Activated naive CD4-positive, alpha-beta T cell treated with anti-CD3 and anti-CD28 coated beads, Interleukin-2, amount 50 U/mL, for 72 hours (primary cell): Measurements from ENCODE around the gene NPAS2. TPM values are rescaled to one million over a fixed set of nuclear protein-coding genes. Genes with fewer than 3 reads are reported as not detected.

ENCODE experiments used
- ATAC-seq, 2 donors: fragments of 150-1000 bp; cut with Tn5 transposase; 2 replicates each; pipeline ENCODE4 v1.10.0; 2021; ENCODE audit warnings: mild to moderate bottlenecking in 2 of 2, moderate library complexity in 2 of 2
- DNase-seq, 2 donors: peaks; one replicate each; pipeline ENCODE4 v3.0.0; 2021 to 2022; ENCODE audit warnings: low spot score in 2 of 2
- H3K27ac Mint-ChIP-seq, 2 donors: one replicate each; pipeline ENCODE4 v1.8.0; 2022; ENCODE audit warnings: mild to moderate bottlenecking in 2 of 2, mixed read lengths in 2 of 2
- H3K36me3 Mint-ChIP-seq, 2 donors: one replicate each; pipeline ENCODE4 v1.8.0; 2022; ENCODE audit warnings: mixed read lengths in 2 of 2
- H3K9me3 Mint-ChIP-seq, 2 donors: one replicate each; pipeline ENCODE4 v1.8.0; 2022; ENCODE audit warnings: mixed read lengths in 2 of 2
- total RNA-seq, 2 donors: library from RNA; stranded (reverse); gene quantifications; one replicate each; pipeline ENCODE4 v1.2.3, GENCODE V29; 2022

Gene NPAS2
- total RNA-seq, 2 donors from 2014 or later = 3.1 to 20.9 TPM

DNA sequence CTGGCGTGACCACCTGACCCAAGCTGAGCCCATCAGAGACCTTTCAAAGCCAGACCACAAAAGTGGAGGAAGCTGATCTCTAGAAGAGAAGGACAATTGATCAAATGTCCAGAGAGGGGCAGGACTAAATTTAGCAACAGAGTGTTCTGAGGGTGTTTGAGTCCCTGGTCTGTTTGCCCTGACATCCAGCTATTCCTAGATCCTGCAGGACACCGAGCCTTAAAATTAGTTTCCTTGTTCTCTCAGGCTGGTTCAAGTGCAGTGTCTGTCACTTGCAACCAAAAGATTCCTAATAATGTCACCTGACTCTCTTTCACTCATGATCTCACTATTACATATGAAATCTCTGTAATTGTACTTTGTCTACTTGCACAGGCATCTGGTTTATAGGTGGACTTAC is 33.0 kb upstream of the NPAS2 start:
- H3K27ac Mint-ChIP-seq = peak overlapping the region in 1 of 2 donors; percentile 60
- no peak for ATAC-seq
- no peaks in the 10 kb centered on the region for H3K9me3 Mint-ChIP-seq
- peaks cover 0 to 8% of the 10 kb centered on the region in 2 donors for H3K36me3 Mint-ChIP-seq
- no peak for DNase-seq

DNA sequence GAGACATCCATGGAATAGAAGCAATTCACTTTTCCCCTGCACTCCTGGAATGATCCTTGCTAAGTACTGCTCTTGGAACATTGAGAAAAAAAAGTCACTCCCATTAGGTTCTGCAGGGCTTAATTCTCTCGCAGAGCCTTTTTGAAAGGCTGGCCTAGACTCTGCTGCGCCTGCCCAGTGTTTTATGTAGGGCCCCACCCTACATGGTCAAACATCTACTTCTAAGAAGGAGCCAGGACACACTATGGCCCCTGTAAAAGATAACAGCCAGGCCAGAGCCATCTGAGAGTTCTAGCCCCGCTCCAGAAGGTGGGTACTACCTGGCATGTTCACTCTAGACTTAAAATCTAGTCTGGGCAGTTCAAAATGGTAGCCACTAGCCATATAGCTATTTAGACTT is 30.6 kb upstream of the NPAS2 start:
- H3K27ac Mint-ChIP-seq = no peak overlapping the region
- no peaks in the 10 kb centered on the region for H3K9me3 Mint-ChIP-seq
- DNase-seq = no peak
- no peak for ATAC-seq
- peaks cover 0 to 8% of the 10 kb centered on the region in 2 donors for H3K36me3 Mint-ChIP-seq

DNA sequence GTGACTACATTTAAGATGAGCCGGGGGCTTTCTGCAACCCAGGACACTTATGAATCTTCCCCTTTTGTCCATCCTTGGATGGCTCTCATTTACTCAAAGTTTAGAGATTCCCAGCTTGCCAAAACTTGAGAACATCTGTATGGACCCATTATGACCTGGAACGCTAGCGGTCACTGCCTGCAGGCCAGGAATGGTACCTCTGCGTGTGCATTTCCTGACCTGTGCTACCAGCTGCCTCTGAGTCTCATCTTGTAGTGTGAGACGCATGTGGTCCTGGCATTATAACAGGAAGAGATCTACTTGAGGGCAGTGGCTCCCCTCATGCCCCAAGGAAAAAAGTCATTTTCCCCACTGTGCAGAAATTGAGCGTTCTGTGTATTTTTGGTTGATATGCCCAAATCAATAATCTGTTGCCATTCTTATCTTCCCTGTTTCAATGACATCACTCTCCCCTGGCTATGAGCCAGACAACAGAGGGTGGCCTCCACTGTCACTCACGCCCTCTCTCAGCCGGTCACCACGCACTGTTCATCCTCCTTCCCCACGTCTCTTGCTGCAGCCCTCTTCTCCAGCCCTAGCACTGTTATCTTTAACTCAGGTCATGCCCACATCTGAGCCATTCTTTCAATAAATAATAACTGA is 28.5 kb upstream of the NPAS2 start:
- no peak overlapping the region for H3K27ac Mint-ChIP-seq
- ATAC-seq (no peak), DNase-seq (no peak)
- H3K9me3 Mint-ChIP-seq = no peaks in the 10 kb centered on the region
- peaks cover 0 to 8% of the 10 kb centered on the region in 2 donors for H3K36me3 Mint-ChIP-seq

DNA sequence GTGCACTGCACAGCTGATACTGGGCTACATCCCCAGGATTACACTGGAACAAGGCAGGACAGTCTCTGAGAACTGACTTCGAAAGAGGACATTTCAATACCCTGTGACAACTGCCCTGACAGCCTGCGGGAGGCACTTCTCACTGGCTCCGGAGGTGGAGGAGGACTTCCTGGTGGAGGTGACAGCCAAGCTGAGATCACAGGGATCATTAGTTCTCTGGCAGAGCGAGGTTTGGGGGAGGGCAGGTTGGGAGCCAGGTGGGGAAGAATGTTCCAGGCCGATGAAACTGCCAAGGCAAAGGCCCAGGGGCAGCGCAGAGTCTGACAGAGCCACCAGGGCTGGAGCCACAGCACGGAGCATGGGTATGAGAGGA is 28.0 kb upstream of the NPAS2 start:
- ATAC-seq (no peak), DNase-seq (no peak)
- H3K27ac Mint-ChIP-seq = no peak overlapping the region
- H3K9me3 Mint-ChIP-seq = no peaks in the 10 kb centered on the region
- H3K36me3 Mint-ChIP-seq = peaks cover 0 to 8% of the 10 kb centered on the region in 2 donors

DNA sequence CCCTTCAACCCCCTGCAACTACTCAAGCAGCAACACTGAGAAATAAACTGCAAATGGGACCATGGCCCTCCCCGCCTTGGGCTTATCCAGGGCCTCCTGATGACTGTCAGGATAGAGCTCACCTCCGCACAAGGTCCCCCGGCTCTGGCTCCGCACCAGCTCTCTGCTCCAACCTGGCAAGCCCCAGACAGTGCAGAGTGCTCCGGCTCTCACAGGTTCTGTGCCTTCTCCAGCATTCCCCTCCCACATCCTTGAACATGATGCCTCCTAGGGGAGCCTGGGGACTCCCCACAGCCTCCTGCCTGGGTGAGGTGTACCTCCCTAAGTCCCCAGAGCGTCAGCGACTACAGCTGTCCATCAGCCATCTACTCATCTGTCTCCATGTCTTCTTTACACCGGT is 26.7 kb upstream of the NPAS2 start:
- ATAC-seq = no peak
- DNase-seq = no peak
- H3K36me3 Mint-ChIP-seq = peaks cover 0 to 1% of the 10 kb centered on the region in 2 donors
- H3K9me3 Mint-ChIP-seq = no peaks in the 10 kb centered on the region
- no peak overlapping the region for H3K27ac Mint-ChIP-seq

DNA sequence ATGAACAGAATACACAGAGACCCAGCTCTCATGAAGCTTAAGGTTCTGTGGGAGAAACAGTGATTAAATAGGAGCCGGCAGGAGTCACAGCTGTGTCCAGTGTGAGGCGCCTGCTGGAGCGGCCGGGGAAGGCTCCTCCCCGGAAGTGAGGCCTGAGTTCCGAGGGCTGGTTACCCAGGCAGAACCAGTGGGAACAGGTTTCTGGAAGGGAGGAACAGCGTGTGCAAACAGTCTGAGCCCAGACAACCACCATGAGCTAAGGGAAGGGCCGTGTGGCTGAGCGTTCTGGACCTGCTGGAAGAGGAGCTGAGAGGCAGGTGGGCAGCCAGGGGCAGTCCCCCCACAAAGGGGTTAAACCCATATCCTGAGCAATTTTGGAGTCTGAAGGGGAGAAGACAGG is 26.0 kb upstream of the NPAS2 start:
- DNase-seq (no peak), ATAC-seq (no peak)
- H3K36me3 Mint-ChIP-seq = no peaks in the 10 kb centered on the region
- H3K27ac Mint-ChIP-seq = no peak overlapping the region
- H3K9me3 Mint-ChIP-seq = no peaks in the 10 kb centered on the region

DNA sequence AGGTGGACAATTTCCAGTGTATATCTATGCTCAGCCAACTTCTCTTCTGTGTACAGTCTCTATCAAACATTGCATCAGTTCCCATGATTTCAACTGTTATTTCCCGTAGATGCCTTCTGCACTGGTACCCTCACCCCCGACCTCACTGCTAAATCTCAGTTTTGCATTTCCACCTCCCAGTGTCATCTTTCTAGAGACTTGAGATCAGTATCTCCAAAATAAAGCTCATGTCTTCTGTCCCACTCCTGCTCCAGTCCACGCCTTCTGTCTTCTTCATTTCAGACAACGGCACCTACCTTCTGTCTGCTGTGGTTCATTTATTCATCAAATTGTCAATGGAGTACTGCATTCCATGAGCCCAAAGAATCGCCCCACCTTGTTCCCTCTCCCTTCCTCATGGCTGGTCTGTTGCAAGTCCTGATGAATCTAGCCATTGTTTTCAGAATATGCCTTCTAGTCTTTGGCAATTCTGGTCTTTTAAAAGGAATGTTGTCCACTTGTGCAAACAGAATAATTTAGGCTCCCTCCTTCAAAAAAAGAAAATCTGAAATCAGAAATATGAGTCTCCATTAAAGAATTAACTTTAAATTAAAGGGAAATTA is 23.3 kb upstream of the NPAS2 start:
- H3K9me3 Mint-ChIP-seq = no peaks in the 10 kb centered on the region
- ATAC-seq (no peak), DNase-seq (no peak)
- no peaks in the 10 kb centered on the region for H3K36me3 Mint-ChIP-seq
- no peak overlapping the region for H3K27ac Mint-ChIP-seq

DNA sequence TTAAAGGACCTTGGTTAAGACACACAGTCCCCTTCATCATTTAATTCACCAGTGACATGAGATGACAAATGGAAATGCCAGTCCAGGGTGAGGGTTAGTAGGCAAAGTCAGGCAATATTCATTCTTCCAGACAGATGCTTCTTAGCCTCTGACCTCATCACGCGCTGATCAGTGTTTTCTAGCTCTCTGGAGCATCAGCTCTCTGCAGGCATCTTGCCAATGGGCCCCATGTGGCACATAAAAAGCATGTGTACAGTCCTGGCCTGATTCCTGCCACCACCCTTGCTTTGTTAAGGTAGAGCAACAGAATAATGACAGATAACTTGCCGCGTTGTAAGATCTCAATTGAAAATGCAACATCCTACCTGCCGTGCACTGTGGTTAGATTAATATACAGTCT is 20.3 kb upstream of the NPAS2 start:
- Mint-ChIP-seq H3K36me3 (no peaks in the 10 kb centered on the region), H3K27ac (peak overlapping the region in 1 of 2 donors; percentile 65), H3K9me3 (no peaks in the 10 kb centered on the region)
- no peak for DNase-seq
- no peak for ATAC-seq

DNA sequence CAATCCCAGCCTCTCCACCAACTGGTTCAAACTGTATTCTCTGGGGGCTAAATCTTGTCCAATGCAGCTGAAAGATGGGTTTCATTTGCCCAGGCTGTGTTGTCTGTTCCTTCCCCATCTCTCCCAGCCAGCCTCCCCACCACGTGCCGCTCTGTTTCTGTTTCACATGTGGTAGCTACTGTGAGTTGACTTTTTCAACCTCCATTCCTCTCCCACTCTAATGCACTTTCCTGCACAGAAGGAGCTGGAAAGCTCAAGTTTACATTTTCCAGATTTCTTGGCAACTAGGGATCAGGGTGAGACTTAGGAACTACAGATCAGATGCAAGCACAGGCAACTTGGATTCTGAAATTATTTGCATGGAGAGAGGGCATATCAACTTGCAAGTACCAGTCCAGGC is 19.0 kb upstream of the NPAS2 start:
- Mint-ChIP-seq H3K27ac (peak overlapping the region in 1 of 2 donors; percentile 11), H3K9me3 (no peaks in the 10 kb centered on the region), H3K36me3 (no peaks in the 10 kb centered on the region)
- ATAC-seq (no peak), DNase-seq (no peak)

DNA sequence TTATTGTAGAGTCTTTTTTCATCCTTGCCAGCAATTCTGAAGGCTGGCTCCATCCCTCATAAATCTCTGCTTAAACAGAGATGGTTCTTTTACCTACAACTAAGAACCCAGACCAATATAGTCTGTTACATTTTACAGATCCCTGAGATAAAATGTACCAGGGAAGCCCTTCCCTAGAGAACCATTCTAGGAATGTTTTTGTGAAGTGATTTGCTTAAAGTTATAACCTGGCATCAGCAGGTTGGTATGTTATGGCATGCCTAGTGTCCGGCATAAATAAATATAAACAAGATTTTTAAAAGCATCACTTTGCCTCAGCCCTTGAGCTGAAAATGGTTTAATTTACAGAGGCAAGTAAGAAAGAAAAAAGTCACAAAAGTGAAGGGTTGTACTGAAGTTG is 18.5 kb upstream of the NPAS2 start:
- DNase-seq = no peak
- Mint-ChIP-seq H3K36me3 (no peaks in the 10 kb centered on the region), H3K9me3 (no peaks in the 10 kb centered on the region), H3K27ac (no peak overlapping the region)
- no peak for ATAC-seq

DNA sequence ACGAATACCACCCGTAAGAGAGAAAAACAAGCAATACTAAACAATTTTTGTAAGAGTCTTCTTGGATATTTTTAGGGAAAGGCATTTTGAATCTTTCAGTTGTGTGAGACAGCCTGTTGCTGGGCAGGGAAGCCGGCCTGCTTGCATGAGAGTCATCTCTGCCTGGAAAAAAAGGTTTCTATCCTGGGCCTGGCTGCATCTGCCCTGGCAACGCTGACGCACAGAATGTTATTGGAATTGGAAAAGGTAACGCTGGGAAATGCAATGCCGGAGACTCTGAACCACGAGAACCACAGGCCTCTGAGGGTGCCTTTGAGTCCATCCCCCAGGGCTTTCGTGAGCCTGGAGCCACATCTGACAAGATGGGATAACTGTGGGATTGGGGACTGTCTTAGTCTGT is 17.9 kb upstream of the NPAS2 start:
- H3K27ac Mint-ChIP-seq = no peak overlapping the region
- ATAC-seq (no peak), DNase-seq (no peak)
- H3K9me3 Mint-ChIP-seq = no peaks in the 10 kb centered on the region
- H3K36me3 Mint-ChIP-seq = no peaks in the 10 kb centered on the region

DNA sequence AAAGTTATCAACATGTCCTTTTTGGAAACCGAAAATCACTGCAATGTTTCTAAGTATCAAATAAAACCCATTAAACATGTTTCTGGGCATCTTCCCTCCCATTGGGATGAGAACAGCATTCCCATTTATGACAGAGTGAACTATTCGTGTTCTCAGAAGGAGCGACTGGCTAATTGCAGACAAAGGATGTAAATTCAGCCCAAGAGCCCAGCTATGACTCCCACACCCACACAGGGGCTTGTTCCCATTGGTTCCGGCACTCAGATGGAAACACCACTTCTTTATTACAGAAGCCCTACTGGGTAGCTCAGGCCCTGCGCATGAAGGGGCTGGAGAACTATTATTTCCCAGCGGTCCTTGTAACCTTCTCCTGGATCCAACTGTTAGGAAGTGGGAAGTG is 16.6 kb upstream of the NPAS2 start:
- no peak for DNase-seq
- Mint-ChIP-seq H3K9me3 (no peaks in the 10 kb centered on the region), H3K27ac (no peak overlapping the region), H3K36me3 (no peaks in the 10 kb centered on the region)
- ATAC-seq = no peak

DNA sequence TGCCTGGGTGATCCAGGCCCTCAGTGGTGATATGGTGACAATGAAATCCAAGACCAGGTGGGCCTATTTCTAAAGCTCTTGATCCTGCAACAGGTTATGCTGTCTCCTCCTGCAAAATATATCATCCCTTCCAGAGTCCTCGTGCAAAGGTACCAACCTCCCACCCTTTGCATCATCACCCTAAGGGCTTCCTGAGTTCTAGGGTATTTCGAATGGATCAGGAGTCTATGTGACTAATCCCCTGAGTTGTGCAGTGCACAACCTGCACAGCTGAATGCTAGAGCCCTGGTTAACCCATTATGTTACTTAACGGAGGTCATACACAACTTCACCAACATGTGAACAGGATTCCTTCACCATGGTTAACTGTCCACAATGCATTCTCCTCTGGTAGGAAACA is 13.4 kb upstream of the NPAS2 start:
- no peak for ATAC-seq
- Mint-ChIP-seq H3K27ac (no peak overlapping the region), H3K36me3 (no peaks in the 10 kb centered on the region), H3K9me3 (peaks cover 0 to 5% of the 10 kb centered on the region in 2 donors)
- no peak for DNase-seq

DNA sequence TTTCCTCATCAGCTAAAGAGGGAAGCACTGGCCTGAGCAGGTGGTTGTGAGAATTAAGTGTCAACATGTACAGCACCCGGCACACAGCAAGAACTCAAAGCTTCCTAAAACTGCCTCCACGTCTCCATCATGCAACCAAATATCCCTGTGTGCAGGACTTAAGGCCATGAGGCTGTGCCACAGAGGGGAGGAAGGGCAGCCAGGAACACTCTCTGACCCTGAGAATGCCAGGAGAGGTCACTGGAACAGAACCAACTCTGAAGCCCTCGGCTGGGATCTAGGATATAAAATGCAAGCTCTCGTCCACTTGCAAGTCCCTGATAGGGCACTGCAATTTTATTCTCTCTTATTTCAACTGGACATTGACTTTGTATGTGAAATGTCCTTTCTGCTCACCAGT is 12.2 kb upstream of the NPAS2 start:
- Mint-ChIP-seq H3K9me3 (peaks cover 5 to 7% of the 10 kb centered on the region in 2 donors), H3K27ac (no peak overlapping the region), H3K36me3 (no peaks in the 10 kb centered on the region)
- no peak for DNase-seq
- no peak for ATAC-seq

DNA sequence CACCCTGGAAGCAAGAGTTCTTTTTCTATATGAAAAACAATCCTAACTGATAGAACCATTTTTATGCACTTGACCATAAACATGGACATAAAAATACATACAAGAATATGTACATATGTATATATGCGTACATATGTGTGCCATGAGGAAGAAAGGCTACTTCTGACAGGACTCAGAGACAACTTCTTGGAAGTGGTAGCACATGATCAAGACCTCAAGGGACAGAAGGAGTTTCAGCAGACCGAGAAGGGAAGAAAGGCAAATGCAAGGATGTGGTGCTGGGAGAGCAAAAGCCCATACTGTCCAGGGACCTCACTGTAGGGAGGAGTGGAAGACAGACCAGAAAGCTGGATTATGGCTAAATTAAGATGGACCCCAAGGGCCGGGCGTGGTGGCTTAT is 11.4 kb upstream of the NPAS2 start:
- no peak for DNase-seq
- ATAC-seq = no peak

DNA sequence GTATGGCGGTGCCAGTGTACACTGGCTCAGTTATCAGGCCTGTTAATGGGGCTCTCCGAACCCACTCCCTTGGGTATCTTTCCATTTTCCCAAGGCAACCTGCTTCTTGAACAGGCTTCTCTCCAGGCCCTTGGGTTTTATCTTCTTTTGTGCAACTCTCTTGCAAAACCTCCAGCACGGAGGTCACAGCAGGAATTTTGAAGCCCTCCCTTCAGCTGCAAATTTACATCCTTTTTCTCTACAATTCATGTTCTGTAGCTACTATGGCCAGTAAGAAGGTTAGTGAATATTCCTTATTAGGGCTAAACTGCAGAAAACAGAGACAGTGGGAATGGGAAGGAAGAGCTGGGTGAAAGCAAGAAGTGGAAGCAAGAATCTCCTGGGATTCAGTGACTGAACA is 10.4 kb upstream of the NPAS2 start:
- ATAC-seq (no peak), DNase-seq (no peak)
- H3K36me3 Mint-ChIP-seq = no peaks in the 10 kb centered on the region
- H3K27ac Mint-ChIP-seq = no peak overlapping the region
- peaks cover 5 to 7% of the 10 kb centered on the region in 2 donors for H3K9me3 Mint-ChIP-seq

More for the DNA sequence above, 11.4 kb upstream of the NPAS2 start:
- Mint-ChIP-seq H3K9me3 (peaks cover 5 to 7% of the 10 kb centered on the region in 2 donors), H3K36me3 (no peaks in the 10 kb centered on the region), H3K27ac (no peak overlapping the region)

DNA sequence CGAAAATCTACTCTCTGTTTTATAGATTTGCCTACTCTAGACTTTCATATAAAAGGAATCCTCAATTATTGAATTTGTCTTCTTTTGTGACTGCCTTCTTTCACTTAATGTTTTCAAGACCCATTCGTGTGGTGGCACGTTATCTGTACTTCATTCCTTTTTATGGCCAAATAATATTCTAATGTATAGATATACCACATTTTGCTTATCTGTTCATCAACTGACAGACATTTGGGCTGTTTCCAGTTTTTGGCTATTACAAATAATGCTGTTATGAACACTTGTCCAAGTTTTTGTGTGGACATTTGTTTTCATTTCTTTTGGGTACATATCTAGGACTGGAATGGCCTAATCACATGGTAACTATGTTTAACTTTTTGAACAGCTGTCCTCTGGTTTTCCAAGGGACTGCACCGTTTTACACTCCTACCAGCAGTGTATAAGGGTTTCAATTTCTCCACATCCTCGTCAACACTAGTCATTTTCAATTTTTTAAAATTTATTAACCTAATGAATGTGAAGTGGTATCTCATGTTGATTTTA is 9.3 kb upstream of the NPAS2 start:
- DNase-seq (no peak), ATAC-seq (no peak)
- H3K9me3 Mint-ChIP-seq = peaks cover 5 to 7% of the 10 kb centered on the region in 2 donors
- H3K36me3 Mint-ChIP-seq = no peaks in the 10 kb centered on the region
- H3K27ac Mint-ChIP-seq = no peak overlapping the region

DNA sequence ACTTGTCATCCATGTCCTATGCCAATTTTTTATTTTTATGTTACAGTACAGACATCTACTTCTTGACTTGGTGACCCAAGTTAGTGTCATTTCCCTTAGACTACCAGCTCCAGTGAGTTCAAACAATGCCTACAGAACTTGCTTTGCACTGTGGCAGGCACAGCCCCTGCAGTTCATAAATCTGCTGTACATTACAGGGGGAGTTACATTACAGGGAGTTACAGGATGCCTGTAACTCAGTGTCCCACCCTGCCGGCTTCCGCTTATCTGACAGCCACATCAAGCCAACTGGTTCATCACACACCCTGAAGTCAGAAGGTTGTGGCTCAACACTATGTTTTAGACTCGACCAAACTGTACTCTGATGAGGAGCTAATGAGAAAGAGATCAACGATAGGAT is 7.8 kb upstream of the NPAS2 start:
- DNase-seq (no peak), ATAC-seq (peak in 1 of 2 donors; percentile 42)
- Mint-ChIP-seq H3K9me3 (peaks cover 5 to 7% of the 10 kb centered on the region in 2 donors), H3K36me3 (no peaks in the 10 kb centered on the region), H3K27ac (peak overlapping the region; percentile 2 to 13)
